HepG2 (cell line): Measurements from ENCODE around the gene PGS1. TPM values are rescaled to one million over a fixed set of nuclear protein-coding genes. Genes with fewer than 3 reads are reported as not detected.

ENCODE experiments used
- ATAC-seq: fragments of 200-7000 bp; cut with Tn5 transposase; 3 replicates; pipeline ENCODE4 v1.9.1; 2020; ENCODE audit warnings: mild to moderate bottlenecking, moderate library complexity
- BruUV-seq: library from RNA; stranded (reverse); fragments of 400-500 nt; replicated peaks from 2 replicates; lab custom pipeline; 2021; lab: Mats Ljungman, UMichigan
- CTCF ChIA-PET: fragments of 300-600 bp; formaldehyde crosslinking; extraction: SDS; loops from one replicate; lab custom pipeline; 2021; ENCODE audit warnings: low total read pairs, inconsistent platforms, low intra/inter-chr PET ratio; lab: Yijun Ruan, JAX
- POLR2A ChIA-PET: fragments of 350-600 bp; sonication (Branson Sonifier 250); formaldehyde crosslinking; loops from one replicate; lab custom pipeline; 2020; ENCODE audit warnings: antibody characterized with exemption, inconsistent platforms; lab: Yijun Ruan, JAX
- DNase-seq: peaks from one replicate; pipeline ENCODE4 v3.0.0-alpha.2; 2015; ENCODE audit warnings: low spot score
- FAIRE-seq: peaks from 3 replicates; lab custom pipeline; 2011; peaks lifted over from hg19 to GRCh38; lab: Jason Lieb, UNC
- H2AFZ ChIP-seq: one replicate; pipeline ENCODE4 v1.6.1; 2011; ENCODE audit warnings: low read length, inconsistent platforms
- H3K27ac ChIP-seq: fragments of 300-600 bp; 3 replicates; pipeline ENCODE4 v1.8.0; 2011; ENCODE audit warnings: mixed run types, mild to moderate bottlenecking, mixed read lengths, low read length, inconsistent platforms; ENCODE audit not compliant: insufficient read depth; ENCODE audit errors: extremely low read length
- H3K27me3 ChIP-seq, 2 experiments: fragments of 200-600 bp in 1 of 2; 2 replicates in 1 of 2; 3 replicates in 1 of 2; pipeline versions ENCODE4 v1.6.0 to v1.8.0; 2011; ENCODE audit warnings: low read length in 2 of 2, mild to moderate bottlenecking in 2 of 2, moderate library complexity in 2 of 2, inconsistent platforms in 1 of 2; ENCODE audit not compliant: insufficient read depth in 2 of 2, control insufficient read depth in 1 of 2
- H3K36me3 ChIP-seq, 2 experiments: fragments of 200-600 bp in 1 of 2; replicated peaks in 1 of 2; 2 replicates in 1 of 2; 3 replicates in 1 of 2; pipeline versions ENCODE4 v1.5.1 to v1.8.0; 2011; ENCODE audit warnings: low read length in 2 of 2, inconsistent platforms in 1 of 2; ENCODE audit not compliant: insufficient read depth in 2 of 2, control insufficient read depth in 1 of 2
- H3K4me1 ChIP-seq: 2 replicates; pipeline ENCODE4 v1.5.1; 2012; ENCODE audit warnings: low read length, inconsistent platforms; ENCODE audit not compliant: insufficient read depth
- H3K4me2 ChIP-seq: 2 replicates; pipeline ENCODE4 v1.6.0; 2011; ENCODE audit warnings: low read depth, low read length, inconsistent platforms
- H3K4me3 ChIP-seq, 3 experiments: fragments of 200-600 bp in 1 of 3; sonication (generic), shearing (Covaris generic) in 1 of 3; replicated peaks in 1 of 3; 2 replicates each; pipeline ENCODE4 v1.5.1; 2011 to 2016; ENCODE audit warnings: low read length in 3 of 3, inconsistent platforms in 2 of 3, low read depth in 2 of 3, mild to moderate bottlenecking in 2 of 3, control low read depth in 1 of 3, mixed read lengths in 1 of 3; ENCODE audit not compliant: insufficient read depth in 1 of 3
- H3K79me2 ChIP-seq: one replicate; pipeline ENCODE4 v1.6.1; 2011; ENCODE audit warnings: low read length, inconsistent platforms; ENCODE audit not compliant: insufficient read depth
- H3K9ac ChIP-seq: 2 replicates; pipeline ENCODE4 v1.6.0; 2011; ENCODE audit warnings: mild to moderate bottlenecking, low read depth, low read length, inconsistent platforms; ENCODE audit not compliant: insufficient read depth
- H3K9me3 ChIP-seq: 2 replicates; pipeline ENCODE4 v1.5.1; 2012; ENCODE audit warnings: mild to moderate bottlenecking, low read length
- H4K20me1 ChIP-seq: 2 replicates; pipeline ENCODE4 v1.6.0; 2011; ENCODE audit warnings: inconsistent platforms, mild to moderate bottlenecking, low read length, moderate library complexity; ENCODE audit not compliant: insufficient read depth
- HNF4G ChIP-seq, 2 experiments: sonication (generic) in 1 of 2; formaldehyde crosslinking in 1 of 2; IDR thresholded peaks; 2 replicates each; pipeline versions ENCODE4 v1.4.0 to v1.6.1; 2011 to 2020; ENCODE audit warnings: borderline replicate concordance in 2 of 2, low read depth in 2 of 2, mild to moderate bottlenecking in 2 of 2, low read length in 1 of 2, missing genetic modification reagents in 1 of 2, moderate library complexity in 1 of 2
- MAFK ChIP-seq, 2 experiments: IDR thresholded peaks in 1 of 2; conservative IDR thresholded peaks in 1 of 2; 2 replicates each; pipeline ENCODE4 v1.6.1; 2011; ENCODE audit warnings: improper control_type of control experiment in 2 of 2, low read length in 2 of 2
- SRF ChIP-seq: IDR thresholded peaks from 2 replicates; pipeline ENCODE4 v1.6.1; 2011; ENCODE audit warnings: mild to moderate bottlenecking, low read depth, low read length, moderate library complexity
- WGBS: methylation state at CpG from one replicate; pipeline ENCODE4 v1.1.6; 2017; ENCODE audit warnings: low lambda C conversion rate; 5-methylcytosine and 5-hydroxymethylcytosine counted together
- in situ Hi-C: cut with HindIII; loops from 2 replicates; pipeline ENCODE4 v1.10.0; 2017; ENCODE audit warnings: low pct_unique_long_range_greater_than_20kb; ENCODE audit not compliant: extremely low pct_ligation_motif_present
- intact Hi-C: fragments of 100-400 bp; cut with micrococcal nuclease; formaldehyde crosslinking; loops from one replicate; pipeline ENCODE4 v1.10.0; 2022; ENCODE audit not compliant: unreplicated experiment
- polyA plus RNA-seq, 8 experiments: library from polyadenylated mRNA; depleted of rRNA in 3 of 8; stranded (reverse) in 7 of 8; unstranded in 1 of 8; fragments of >200 nt; fragmentation: Illumina TruSeq in 4 of 8; extraction: Trizol in 4 of 8; gene quantifications; 2 replicates each; pipeline versions ENCODE4 v1.2.1 to v1.2.3, GENCODE V29; 2011 to 2016; ENCODE audit warnings: low read depth in 4 of 8, missing spikeins in 1 of 8, mixed read lengths in 1 of 8; ENCODE audit not compliant: insufficient read depth in 1 of 8
- total RNA-seq, 5 experiments: library from RNA; depleted of rRNA; stranded (reverse); fragments of >200 nt; fragmentation: Illumina TruSeq; extraction: Trizol; gene quantifications; 2 replicates each; pipeline ENCODE4 v1.2.3, GENCODE V29; 2016; ENCODE audit warnings: low read depth in 1 of 5
- TF ChIP-seq, protein P1 (sequence below): sonication (generic); formaldehyde crosslinking; IDR thresholded peaks from 2 replicates; pipeline ENCODE4 v1.9.0; 2022; ENCODE audit warnings: missing genetic modification reagents, mild to moderate bottlenecking, borderline replicate concordance

The PGS1 gene
- total and polyA plus RNA-seq, 2 of the 13 experiments (the other 11 are each of a cell fraction or from before 2014, with no cell fraction given) = 25.9 to 31.5 TPM

DNA sequence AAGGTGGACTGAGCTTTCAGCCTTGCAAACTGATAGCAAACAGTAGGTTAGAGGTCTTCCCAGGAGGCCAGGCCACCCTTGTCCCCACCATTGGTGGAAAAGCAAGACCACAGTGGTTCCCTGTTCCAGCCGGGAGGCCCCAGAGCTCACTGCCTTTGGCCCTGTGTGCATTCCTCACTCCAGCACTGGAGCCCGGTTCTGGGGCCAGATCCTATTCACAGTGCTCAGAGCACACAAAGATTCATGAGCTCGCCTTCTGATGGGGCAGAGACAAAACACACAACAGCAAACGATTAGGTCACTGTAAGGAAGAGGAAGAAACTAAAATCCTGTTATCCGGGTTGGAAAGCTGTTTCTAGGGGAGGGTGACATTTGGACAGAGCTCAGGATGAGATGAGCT lies 5.6 kb upstream of the PGS1 start (continued):
- TF ChIP-seq, protein P1, sequence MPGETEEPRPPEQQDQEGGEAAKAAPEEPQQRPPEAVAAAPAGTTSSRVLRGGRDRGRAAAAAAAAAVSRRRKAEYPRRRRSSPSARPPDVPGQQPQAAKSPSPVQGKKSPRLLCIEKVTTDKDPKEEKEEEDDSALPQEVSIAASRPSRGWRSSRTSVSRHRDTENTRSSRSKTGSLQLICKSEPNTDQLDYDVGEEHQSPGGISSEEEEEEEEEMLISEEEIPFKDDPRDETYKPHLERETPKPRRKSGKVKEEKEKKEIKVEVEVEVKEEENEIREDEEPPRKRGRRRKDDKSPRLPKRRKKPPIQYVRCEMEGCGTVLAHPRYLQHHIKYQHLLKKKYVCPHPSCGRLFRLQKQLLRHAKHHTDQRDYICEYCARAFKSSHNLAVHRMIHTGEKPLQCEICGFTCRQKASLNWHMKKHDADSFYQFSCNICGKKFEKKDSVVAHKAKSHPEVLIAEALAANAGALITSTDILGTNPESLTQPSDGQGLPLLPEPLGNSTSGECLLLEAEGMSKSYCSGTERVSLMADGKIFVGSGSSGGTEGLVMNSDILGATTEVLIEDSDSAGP = peak; percentile 44; the same call in 1 of the 2 replicates
- TF ChIP-seq HNF4G (IDR thresholded peaks at IDR 0.05; ENCODE audit: borderline replicate concordance, low read depth, low read length) (no peak), HNF4G (CRISPR knock-in tag; IDR thresholded peaks at IDR 0.05; ENCODE audit: borderline replicate concordance, low read depth) (no peak)

DNA sequence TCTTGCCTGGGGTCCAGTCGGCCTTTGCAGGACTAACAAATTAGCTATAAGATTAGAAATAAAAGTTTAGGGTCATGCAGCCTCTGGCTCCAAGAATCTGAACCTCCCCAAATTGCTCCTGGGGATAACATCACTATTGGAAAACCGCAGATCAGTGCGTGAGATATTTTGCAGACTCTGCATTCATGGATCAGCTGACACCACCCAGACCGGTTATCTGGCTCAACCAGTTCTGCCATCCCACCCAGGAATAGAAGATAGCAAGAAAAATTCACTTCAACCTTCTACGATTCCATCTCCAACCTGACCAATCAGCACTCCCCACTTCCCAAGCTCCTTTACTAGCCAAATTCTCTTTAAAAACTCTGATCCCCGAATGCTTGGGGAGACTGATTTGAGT lies 4.3 kb upstream of the PGS1 start:
- no peak for FAIRE-seq
- Histone ChIP-seq H3K27ac (no peak overlapping the region), H4K20me1 (no peaks in the 10 kb centered on the region), H2AFZ (no peak overlapping the region), H3K9me3 (no peaks in the 10 kb centered on the region), H3K79me2 (peaks cover 5% of the 10 kb centered on the region), H3K4me2 (no peak overlapping the region), H3K9ac (no peak overlapping the region), H3K27me3 (peaks cover 2 to 24% of the 10 kb centered on the region in 2 experiments; a peak in 2 of 5 replicates), H3K4me3 (no peak overlapping the region), H3K4me1 (peaks cover 56% of the 10 kb centered on the region), H3K36me3 (no peaks in the 10 kb centered on the region)
- TF ChIP-seq MAFK (conservative IDR thresholded peaks at IDR 0.05 in 1 of 2, IDR thresholded peaks at IDR 0.05 in 1 of 2; ENCODE audit: low read length in 2 of 2) = 0 out of 4 replicates have a peak, but pooled peaks of 1 of the 2 experiments have one; percentile 3
- no peak for TF ChIP-seq SRF
- POLR2A ChIA-PET = interaction anchor here (1.1 to 2.2 kb wide), 4 partner anchors 10 to 48 kb away, joined by 3 to 13 read pairs (median 8); no protein-coding TSS in a partner anchor
- DNase-seq = no peak
- in situ Hi-C loops = no loop called here
- ATAC-seq = no peak
- BruUV-seq = no TSS peak
- 75% methylated on average over 6 of the region's 6 CpGs for WGBS
- CTCF ChIA-PET = no interaction called here
- intact Hi-C loops = loop anchor here (2.0 to 10.0 kb wide), 2 partner anchors 13 to 59 kb away; partner anchors contain the start of gene SOCS3
